NCI-H1417 (cell line): ENCODE results near the gene LEF1.
A peak's percentile ranks its signal among the peaks of the same experiment; 100 is the strongest.

ENCODE experiments used
- DNase-seq, 3 experiments: peaks; one replicate each; lab custom pipeline; 2025; lab: John Stamatoyannopoulos, UW

LEF1 gene

GRCh38 chr4:108113229-108113628, 55.5 kb downstream of the LEF1 start:
- no peak for DNase-seq

GRCh38 chr4:108111781-108112180, 57.0 kb downstream of the LEF1 start:
- no peak for DNase-seq

- DNase-seq: no peak
Measured at GRCh38 chr4:108110450-108110849, 58.3 kb downstream of the LEF1 start.

- DNase-seq: peak in 1 of 3 experiments; percentile 47
Measured at GRCh38 chr4:108109997-108110416, 58.7 kb downstream of the LEF1 start.

- DNase-seq: peak in 1 of 3 experiments; percentile 36
Measured at GRCh38 chr4:108109111-108109510, 59.6 kb downstream of the LEF1 start.

GRCh38 chr4:108107729-108108382, 60.9 kb downstream of the LEF1 start:
- DNase-seq: no peak

GRCh38 chr4:108107101-108107500, 61.6 kb downstream of the LEF1 start:
- no peak for DNase-seq

GRCh38 chr4:108106186-108106585, 62.5 kb downstream of the LEF1 start:
- DNase-seq: no peak

GRCh38 chr4:108103099-108103862, 65.5 kb downstream of the LEF1 start:
- no peak for DNase-seq

- no peak for DNase-seq
Measured at GRCh38 chr4:108100827-108101226, 67.9 kb downstream of the LEF1 start.

- DNase-seq: no peak
Measured at GRCh38 chr4:108099838-108100237, 68.9 kb downstream of the LEF1 start.

- peak in 2 of 3 experiments; percentile 39 to 68 for DNase-seq
Measured at GRCh38 chr4:108097990-108098553, 70.7 kb downstream of the LEF1 start.

- DNase-seq: peak in 1 of 3 experiments; percentile 37
Measured at GRCh38 chr4:108094923-108095482, 73.7 kb downstream of the LEF1 start.

- no peak for DNase-seq
Measured at GRCh38 chr4:108094131-108094530, 74.6 kb downstream of the LEF1 start.

- DNase-seq: no peak
Measured at GRCh38 chr4:108092288-108092687, 76.4 kb downstream of the LEF1 start.

- DNase-seq: no peak
Measured at GRCh38 chr4:108087293-108087967, 81.3 kb downstream of the LEF1 start.

- DNase-seq: no peak
Measured at GRCh38 chr4:108081256-108081655, 87.5 kb downstream of the LEF1 start.

GRCh38 chr4:108080747-108081146, 88.0 kb downstream of the LEF1 start:
- no peak for DNase-seq

- DNase-seq: no peak
Measured at GRCh38 chr4:108078024-108078733, 90.6 kb downstream of the LEF1 start.

- DNase-seq: peak; percentile 77 to 95 (median 78)
Measured at GRCh38 chr4:108072300-108072699, 96.4 kb downstream of the LEF1 start.

GRCh38 chr4:108070775-108071174, 98.0 kb downstream of the LEF1 start:
- no peak for DNase-seq

GRCh38 chr4:108068442-108068841, 100.3 kb downstream of the LEF1 start:
- no peak for DNase-seq
